HG03095 (cell line): ENCODE results near the gene BEX2.
"Not testable (repeated sequence)": the region's sequence is repeated elsewhere in the genome, so short reads cannot be mapped to it uniquely, and the experiment has no call there.

ENCODE experiments used
- ATAC-seq: cut with Tn5 transposase; IDR thresholded peaks from one replicate; pipeline ENCODE4 v1.9.1; 2021; ENCODE audit warnings: moderate library complexity; ENCODE audit not compliant: unreplicated experiment

Gene BEX2

GRCh38 chrX:103310555-103311398 is at the start of gene BEX2:
TSS of gene BEX2 (minus strand) at chrX:103310990. CDS start at chrX:103309976, 1,014 bp downstream.
- ATAC-seq, result peak; percentile 93

DNA sequence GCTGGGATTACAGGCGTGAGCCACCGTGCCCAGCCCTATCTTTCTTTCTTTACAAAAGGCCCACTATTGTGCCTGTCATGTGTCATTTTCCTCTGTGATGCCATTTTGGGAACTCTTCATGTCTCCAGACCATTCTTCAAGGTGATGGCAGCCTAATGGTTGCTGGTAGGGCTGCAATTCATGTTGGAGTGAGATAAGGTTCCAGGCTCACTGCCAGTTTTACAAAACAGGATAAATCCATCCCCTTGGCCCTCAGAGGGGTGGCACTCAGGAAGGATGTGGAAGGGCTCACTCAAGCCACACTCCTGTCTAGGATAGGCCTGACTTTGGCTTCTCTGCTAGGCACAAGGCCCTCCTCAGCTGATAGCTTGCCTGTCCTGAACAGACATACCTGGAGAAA is 49.3 kb upstream of the BEX2 start:
- ATAC-seq, result no peak

DNA sequence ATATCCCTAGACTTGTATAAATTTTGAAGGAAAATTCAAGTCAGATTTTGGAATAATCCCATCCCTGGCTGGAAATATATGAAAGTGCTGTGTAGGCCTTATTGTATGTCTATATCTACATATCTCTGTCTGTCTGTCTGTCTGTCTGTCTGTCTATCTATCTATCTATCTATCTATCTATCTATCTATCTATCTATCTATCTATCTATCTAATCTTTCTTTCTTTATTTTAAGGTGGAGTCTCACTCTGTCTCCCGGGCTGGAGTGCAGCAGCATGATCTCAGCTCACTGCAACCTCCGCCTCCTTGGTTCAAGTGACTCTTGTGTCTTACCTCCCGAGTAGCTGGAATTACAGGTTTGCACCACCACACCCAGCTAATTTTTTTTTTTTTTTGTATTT is 48.8 kb upstream of the BEX2 start:
- not testable (repeated sequence) for ATAC-seq

DNA sequence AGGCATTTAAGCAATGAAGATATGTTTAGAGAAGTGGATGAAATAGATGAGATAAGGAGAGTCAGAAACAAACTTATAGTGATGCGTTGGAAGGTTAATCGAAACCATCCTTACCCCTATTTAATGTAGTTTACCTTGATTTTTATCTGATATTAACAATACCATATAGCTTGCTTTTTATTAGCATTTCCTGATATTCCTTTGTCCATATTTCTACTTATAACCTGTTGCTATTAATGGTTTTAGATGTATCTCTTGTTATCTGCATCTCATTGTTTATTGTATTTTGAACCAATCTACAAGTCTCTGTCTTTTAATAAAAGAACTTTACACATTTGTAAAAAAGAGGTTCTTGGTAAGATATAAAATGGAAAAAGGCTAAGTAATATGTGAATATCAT is 47.1 kb upstream of the BEX2 start:
- ATAC-seq, result no peak

GRCh38 chrX:103356858-103357257 is 46.1 kb upstream of the BEX2 start:
- ATAC-seq, result no peak

DNA sequence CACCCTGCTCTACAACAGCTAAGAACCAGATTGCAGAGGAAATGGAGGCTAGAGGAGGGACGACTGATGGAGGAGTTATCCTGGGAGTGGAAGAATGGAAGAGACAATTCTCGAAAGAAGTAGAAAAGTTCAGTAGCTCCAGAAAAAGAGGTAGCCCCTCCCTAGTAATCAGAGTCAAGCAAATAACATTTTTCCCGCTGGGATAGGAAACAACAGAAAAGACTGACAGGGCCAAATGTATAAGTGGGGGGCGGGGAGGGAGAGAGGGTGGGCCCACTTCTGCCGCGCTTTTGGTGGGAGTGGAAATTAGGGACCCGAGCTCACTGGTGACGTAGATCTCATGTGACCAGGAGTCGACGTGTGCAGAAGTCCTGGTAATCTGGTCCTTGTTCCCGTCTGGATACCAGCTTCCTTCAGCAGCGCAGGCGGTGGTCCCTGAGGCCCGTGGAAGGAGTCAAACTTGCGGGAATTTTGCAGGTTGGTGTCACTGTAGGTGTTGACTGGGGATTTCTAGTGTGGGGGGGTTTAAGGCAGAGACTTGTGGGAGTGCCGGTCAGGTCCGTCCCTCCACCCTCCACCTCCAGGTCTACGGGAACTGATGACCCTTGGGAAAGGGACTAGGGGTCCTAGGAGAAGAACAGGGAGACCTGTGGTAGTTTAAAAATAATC is 45.5 kb upstream of the BEX2 start, which contains the start of gene TCEAL9:
TSS of gene TCEAL9 (plus strand) at position 377 of the 669 bp plus-strand sequence. CDS start 1,179 bp downstream, outside the sequence.
- no peak for ATAC-seq

GRCh38 chrX:103347682-103348397 is 37.0 kb upstream of the BEX2 start:
- no peak for ATAC-seq

DNA sequence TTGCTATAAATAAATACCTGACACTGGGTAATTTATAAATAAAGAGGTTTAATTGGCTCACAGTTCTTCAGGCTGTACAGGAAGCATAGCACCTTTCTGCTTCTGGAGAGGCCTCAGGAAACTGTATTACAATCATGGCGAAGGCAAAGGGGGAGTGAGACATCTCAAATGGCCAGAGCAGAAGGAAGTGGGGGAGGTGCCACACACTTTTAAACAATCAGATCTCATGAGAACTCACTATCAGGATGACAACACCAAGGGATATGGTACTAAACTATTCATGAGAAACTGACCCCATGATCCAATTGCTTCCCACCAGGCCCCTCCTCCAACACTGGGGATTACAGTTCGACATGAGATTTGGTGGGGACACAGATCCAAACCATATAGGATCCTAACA is 33.8 kb upstream of the BEX2 start:
- ATAC-seq, result no peak

GRCh38 chrX:103343105-103343504 is 32.3 kb upstream of the BEX2 start:
- ATAC-seq, result no peak

DNA sequence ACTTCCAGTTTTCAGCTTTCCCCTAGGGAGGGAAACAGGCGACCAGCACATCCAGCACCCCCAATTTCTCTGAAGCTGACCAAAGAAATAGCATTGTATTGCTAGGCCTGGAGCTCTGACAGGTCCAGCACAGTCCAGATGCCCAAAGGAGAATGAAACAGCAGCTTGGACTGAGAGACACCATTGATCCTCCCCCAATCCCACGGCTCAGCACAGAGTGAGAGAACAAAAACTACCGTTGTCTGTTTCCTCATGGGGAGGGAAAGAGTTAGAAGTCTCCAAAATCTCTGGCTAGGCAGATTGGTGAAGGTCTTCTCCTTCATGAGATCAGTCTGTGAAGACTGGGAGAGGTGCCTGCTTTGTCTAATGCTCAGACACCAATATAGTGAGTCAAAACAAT is 27.9 kb upstream of the BEX2 start:
- no peak for ATAC-seq

GRCh38 chrX:103330681-103331288 is 20.0 kb upstream of the BEX2 start:
- ATAC-seq, result no peak

DNA sequence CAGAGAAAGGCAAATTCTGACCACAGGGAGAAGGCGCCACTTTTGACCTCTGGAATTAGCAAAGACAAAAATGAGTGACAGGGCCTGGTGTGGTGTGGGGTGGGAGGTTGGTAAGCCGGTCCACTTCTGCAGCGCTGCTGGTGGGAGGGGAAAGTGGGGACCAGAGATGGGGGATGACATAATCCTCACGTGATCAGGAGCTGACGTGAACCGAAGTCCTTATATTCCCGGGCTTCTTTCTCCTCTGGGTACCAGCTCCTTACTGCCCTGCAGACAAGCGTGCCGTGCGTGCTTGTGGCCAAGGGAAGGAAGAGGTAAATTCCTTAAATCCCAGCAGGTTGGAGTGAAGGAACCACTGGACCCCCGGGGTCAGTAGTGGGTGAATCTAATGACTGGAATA is 19.2 kb upstream of the BEX2 start, which contains the start of gene TCEAL7:
TSS of gene TCEAL7 (plus strand) at position 249 of the 400 bp plus-strand sequence. CDS start 1,165 bp downstream, outside the sequence.
- no peak for ATAC-seq

- no peak for ATAC-seq
Observed at GRCh38 chrX:103311399-103311780, 600 bp upstream of the BEX2 start.

- no peak for ATAC-seq
Observed at GRCh38 chrX:103309860-103310554, 783 bp downstream of the BEX2 start.

GRCh38 chrX:103305666-103306065 is 5.1 kb downstream of the BEX2 start:
- ATAC-seq, result not testable (repeated sequence)

DNA sequence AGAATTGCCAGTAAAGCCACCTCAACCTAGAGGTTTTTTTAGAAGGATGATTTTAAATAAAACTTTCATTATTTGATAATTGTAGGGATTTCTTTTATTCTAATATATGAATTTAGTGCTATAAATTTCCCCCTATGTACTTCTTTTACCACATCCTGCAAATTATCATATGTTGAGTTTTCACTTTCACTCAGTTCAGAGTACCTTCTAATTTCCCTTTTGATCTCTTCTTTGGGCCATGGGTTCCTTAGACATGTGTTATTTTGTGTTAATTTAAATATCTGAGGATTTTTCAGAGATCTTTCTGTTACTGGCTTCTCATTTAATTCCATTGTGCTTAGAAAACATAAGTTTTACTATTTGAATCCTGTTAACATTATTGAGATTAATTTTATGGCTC is 6.1 kb downstream of the BEX2 start:
- ATAC-seq, result no peak

DNA sequence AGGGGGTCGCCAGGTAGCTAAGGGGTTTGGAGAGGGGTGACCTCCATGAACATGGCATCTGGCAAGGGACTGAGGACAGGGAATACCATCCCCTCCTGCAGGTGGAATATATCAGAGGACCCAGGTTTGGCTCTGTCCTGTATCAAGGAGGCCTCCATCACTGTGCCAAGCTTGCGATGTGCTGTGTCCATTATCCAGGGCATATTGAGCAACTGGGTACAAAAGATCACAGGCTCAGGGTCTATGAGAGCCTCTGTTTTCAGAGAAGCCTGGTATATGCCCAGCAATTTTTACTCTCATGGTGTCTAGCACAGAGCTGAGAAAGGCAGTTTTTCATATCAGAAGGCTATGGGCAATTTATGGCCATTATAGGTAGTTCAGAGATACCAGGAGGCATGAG is 17.7 kb downstream of the BEX2 start:
- no peak for ATAC-seq

GRCh38 chrX:103279624-103280023 is 31.2 kb downstream of the BEX2 start:
- no peak for ATAC-seq

- ATAC-seq, result no peak
Observed at GRCh38 chrX:103276581-103277002, 34.2 kb downstream of the BEX2 start, which contains the start of gene TCEAL5. TSS of gene TCEAL5 (minus strand) at chrX:103276750. CDS start at chrX:103274563, 2,187 bp downstream.

DNA sequence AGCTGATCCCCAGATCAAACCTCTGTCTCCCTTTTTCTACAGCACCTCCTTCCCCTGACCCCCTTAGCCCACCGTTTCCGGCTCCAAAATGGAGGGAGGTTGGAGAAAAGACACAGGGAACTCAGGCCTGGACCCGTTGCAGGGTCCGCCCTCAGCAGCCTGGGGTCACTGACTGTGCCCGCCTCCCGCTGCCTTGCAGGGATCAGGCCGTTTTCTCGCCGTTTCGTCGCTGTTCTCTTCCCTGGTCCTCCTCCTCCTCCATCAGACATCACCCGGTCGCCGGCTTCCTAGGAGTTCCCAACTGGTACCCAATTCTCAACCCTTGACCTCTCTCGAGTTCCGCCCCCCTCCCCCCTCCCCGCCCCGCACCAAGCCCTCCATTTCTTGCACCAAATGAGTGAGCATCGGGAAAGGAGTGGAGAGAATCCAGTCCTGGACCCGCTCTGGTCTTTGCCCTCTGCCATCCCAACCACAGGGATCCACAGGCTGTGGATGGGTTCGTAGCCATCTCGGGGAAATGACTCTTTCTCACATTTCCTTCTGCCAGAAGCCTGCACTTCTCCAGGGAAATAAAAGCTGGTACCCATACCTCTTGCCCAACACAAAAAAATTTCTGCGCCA is 34.7 kb downstream of the BEX2 start:
- no peak for ATAC-seq
